K562 (cell line): ENCODE results near the gene UNC5B. TPM values are rescaled to one million over a fixed set of nuclear protein-coding genes. Genes with fewer than 3 reads are reported as not detected.
A peak's percentile ranks its signal among the peaks of the same experiment; 100 is the strongest.

Experiments
- BRF1 ChIP-seq: IDR thresholded peaks from 3 replicates; pipeline ENCODE4 v1.6.1; 2011; ENCODE audit warnings: borderline replicate concordance, mild to moderate bottlenecking; ENCODE audit not compliant: insufficient read length; ENCODE audit errors: extremely low read depth
- CHCHD3 ChIP-seq: fragments of 250-450 bp; sonication (Bioruptor Pico); IDR thresholded peaks from 2 replicates; pipeline ENCODE4 v2.1.2; 2022; ENCODE audit warnings: mild to moderate bottlenecking
- CREM ChIP-seq: IDR thresholded peaks from 2 replicates; pipeline ENCODE4 v1.6.1; 2014; ENCODE audit warnings: antibody characterized with exemption, low read depth
- DPF2 ChIP-seq: fragments of 450-650 bp; IDR thresholded peaks from 2 replicates; pipeline ENCODE4 v1.6.1; 2016
- FOXJ2 ChIP-seq: fragments of 200-800 bp; sonication (Bioruptor generic); IDR thresholded peaks from 2 replicates; pipeline ENCODE4 v1.6.1; 2016; ENCODE audit warnings: missing genetic modification characterization, missing compliant biosample characterization
- HDGF ChIP-seq: fragments of 450-650 bp; IDR thresholded peaks from 2 replicates; pipeline ENCODE4 v1.6.1; 2016
- HNRNPH1 ChIP-seq: fragments of 200-400 bp; formaldehyde crosslinking; optimal IDR thresholded peaks from 2 replicates; pipeline ENCODE3; 2017; ENCODE audit warnings: low read depth, mild to moderate bottlenecking, low read length, moderate library complexity
- KLF1 ChIP-seq: fragments of 450-650 bp; IDR thresholded peaks from 2 replicates; pipeline ENCODE4 v1.6.1; 2016; ENCODE audit warnings: missing genetic modification characterization, missing compliant biosample characterization
- MECOM ChIP-seq: fragments of 250-450 bp; sonication (Bioruptor Pico); IDR thresholded peaks from 2 replicates; pipeline ENCODE4 v1.8.0; 2022; ENCODE audit warnings: inconsistent platforms
- NCOA4 ChIP-seq: fragments of 450-650 bp; IDR thresholded peaks from 2 replicates; pipeline ENCODE4 v1.6.1; 2018; ENCODE audit warnings: mild to moderate bottlenecking; ENCODE audit not compliant: partially characterized antibody
- NFE2 ChIP-seq: IDR thresholded peaks from 2 replicates; pipeline ENCODE4 v1.6.1; 2014; ENCODE audit warnings: antibody characterized with exemption, low read depth
- NFIC ChIP-seq: fragments of 450-650 bp; IDR thresholded peaks from 2 replicates; pipeline ENCODE4 v1.6.1; 2017; ENCODE audit warnings: mild to moderate bottlenecking, inconsistent platforms
- PRDM10 ChIP-seq: fragments of 450-650 bp; IDR thresholded peaks from 2 replicates; pipeline ENCODE4 v1.6.1; 2018; ENCODE audit not compliant: partially characterized antibody
- RAD51 ChIP-seq: fragments of 450-650 bp; IDR thresholded peaks from 2 replicates; pipeline ENCODE4 v1.7.1; 2016; ENCODE audit warnings: low read depth, mild to moderate bottlenecking, borderline replicate concordance
- RBM25 ChIP-seq: fragments of 200-400 bp; formaldehyde crosslinking; IDR thresholded peaks from 2 replicates; pipeline ENCODE4 v1.6.1; 2018; ENCODE audit warnings: low read length, low read depth, moderate library complexity; ENCODE audit not compliant: severe bottlenecking
- SPI1 ChIP-seq: IDR thresholded peaks from 2 replicates; pipeline ENCODE4 v1.6.1; 2011; ENCODE audit warnings: low read depth, low read length, control low read depth, borderline replicate concordance
- XRCC3 ChIP-seq: fragments of 450-650 bp; IDR thresholded peaks from 2 replicates; pipeline ENCODE4 v1.6.1; 2017; ENCODE audit warnings: mild to moderate bottlenecking, moderate library complexity
- ZNF445 ChIP-seq: fragments of 250-450 bp; sonication (Bioruptor Pico); IDR thresholded peaks from 2 replicates; pipeline ENCODE4 v1.4.0; 2020; ENCODE audit warnings: low read depth, mild to moderate bottlenecking, moderate library complexity
- ZNF507 ChIP-seq: conservative IDR thresholded peaks from 2 replicates; pipeline ENCODE4 v1.6.1; 2017; ENCODE audit warnings: missing genetic modification characterization, missing compliant biosample characterization
- ZNF639 ChIP-seq, 2 experiments: fragments of 200-800 bp in 1 of 2; sonication (Bioruptor generic) in 1 of 2; sonication (generic) in 1 of 2; formaldehyde crosslinking in 1 of 2; IDR thresholded peaks in 1 of 2; conservative IDR thresholded peaks in 1 of 2; 2 replicates each; pipeline versions ENCODE4 v1.5.0 to v1.6.1; 2016 to 2020; ENCODE audit warnings: missing compliant biosample characterization in 1 of 2, missing genetic modification characterization in 1 of 2, missing genetic modification reagents in 1 of 2
- polyA plus RNA-seq, 8 experiments: library from polyadenylated mRNA; depleted of rRNA in 4 of 8; stranded (reverse) in 5 of 8; unstranded in 3 of 8; fragments of >200 nt; fragmentation: Nextera tagmentation in 2 of 8; fragmentation: Illumina TruSeq in 1 of 8; extraction: Ambion mirVana in 2 of 8; extraction: Trizol in 1 of 8; gene quantifications; 2 replicates each; pipeline versions ENCODE4 v1.2.1 to v1.2.3, GENCODE V29; 2011 to 2014; ENCODE audit warnings: inconsistent platforms in 1 of 8, missing spikeins in 1 of 8
- total RNA-seq, 7 experiments: library from RNA; depleted of rRNA in 6 of 7; stranded (reverse); fragments of >200 nt in 6 of 7; fragmentation: Illumina TruSeq in 2 of 7; extraction: Trizol in 2 of 7; gene quantifications; 2 replicates each; pipeline versions ENCODE4 v1.2.1 to v1.2.3, GENCODE V29; 2011 to 2021; ENCODE audit warnings: low replicate concordance in 1 of 7

The UNC5B gene
- total and polyA plus RNA-seq, 9 of the 15 experiments (the other 6 are each of a cell fraction or from before 2014, with no cell fraction given), result 0.10 to 8.4 (median 2.1) TPM

GRCh38 chr10:71342573-71343391 lies 130.4 kb downstream of the UNC5B start (continued):
- TF ChIP-seq RBM25 (no peak), HDGF (no peak), ZNF445 (CRISPR knock-in tag) (no peak), MECOM (CRISPR knock-in tag) (0 out of 2 replicates have a peak, but pooled peaks have one; percentile 44), RAD51 (no peak), SPI1 (no peak), XRCC3 (no peak), ZNF507 (tag) (no peak), KLF1 (tag) (no peak), NFE2 (peak; percentile 50), PRDM10 (peak; percentile 80), DPF2 (peak; percentile 51), FOXJ2 (tag) (no peak), BRF1 (no peak), CREM (no peak), HNRNPH1 (no peak), NCOA4 (no peak), ZNF639 (CRISPR knock-in tag; conservative IDR thresholded peaks at IDR 0.05 in 1 of 2, IDR thresholded peaks at IDR 0.05 in 1 of 2) (no peak), NFIC (no peak), CHCHD3 (CRISPR knock-in tag) (no peak)
